Measurements from ENCODE around the gene MPEG1.

The MPEG1 gene

GRCh38 chr11:59187035-59187434 is 25.7 kb downstream of the MPEG1 start:
- DNase-seq (ENCODE audit: low spot score): no peak

GRCh38 chr11:59186130-59186594 is 26.6 kb downstream of the MPEG1 start:
- DNase-seq (ENCODE audit: low spot score): peak; percentile 35

- DNase-seq (ENCODE audit: low spot score): no peak
Observed at GRCh38 chr11:59185386-59185945, 27.3 kb downstream of the MPEG1 start.

GRCh38 chr11:59184691-59185339 is 27.9 kb downstream of the MPEG1 start:
- no peak for DNase-seq (ENCODE audit: low spot score)

GRCh38 chr11:59183771-59184170 is 29.0 kb downstream of the MPEG1 start:
- DNase-seq (ENCODE audit: low spot score): no peak

- DNase-seq (ENCODE audit: low spot score): no peak
Observed at GRCh38 chr11:59182457-59183151, 30.1 kb downstream of the MPEG1 start.

- no peak for DNase-seq (ENCODE audit: low spot score)
Observed at GRCh38 chr11:59181746-59182456, 30.8 kb downstream of the MPEG1 start.

GRCh38 chr11:59180907-59181306 is 31.8 kb downstream of the MPEG1 start:
- no peak for DNase-seq (ENCODE audit: low spot score)

GRCh38 chr11:59180168-59180776 is 32.5 kb downstream of the MPEG1 start:
- DNase-seq (ENCODE audit: low spot score): no peak

- no peak for DNase-seq (ENCODE audit: low spot score)
Observed at GRCh38 chr11:59179121-59179520, 33.6 kb downstream of the MPEG1 start.

GRCh38 chr11:59178402-59178801 is 34.3 kb downstream of the MPEG1 start:
- no peak for DNase-seq (ENCODE audit: low spot score)

GRCh38 chr11:59176330-59176729 is 36.4 kb downstream of the MPEG1 start:
- DNase-seq (ENCODE audit: low spot score): no peak

GRCh38 chr11:59175091-59175501 is 37.6 kb downstream of the MPEG1 start:
- DNase-seq (ENCODE audit: low spot score): no peak

- DNase-seq (ENCODE audit: low spot score): no peak
Observed at GRCh38 chr11:59174664-59175033, 38.1 kb downstream of the MPEG1 start.

GRCh38 chr11:59173964-59174663 is 38.6 kb downstream of the MPEG1 start:
- DNase-seq (ENCODE audit: low spot score): no peak

- DNase-seq (ENCODE audit: low spot score): no peak
Observed at GRCh38 chr11:59173080-59173963, 39.4 kb downstream of the MPEG1 start.

GRCh38 chr11:59172345-59173079 is 40.2 kb downstream of the MPEG1 start:
- no peak for DNase-seq (ENCODE audit: low spot score)

- peak; percentile 85 for DNase-seq (ENCODE audit: low spot score)
Observed at GRCh38 chr11:59171508-59172322, 41.0 kb downstream of the MPEG1 start, which contains the start of gene DTX4. TSS of gene DTX4 (plus strand) at chr11:59172132. CDS start at chr11:59172596, 464 bp downstream.

- DNase-seq (ENCODE audit: low spot score): no peak
Observed at GRCh38 chr11:59164028-59164427, 48.7 kb downstream of the MPEG1 start.

Measured in hematopoietic multipotent progenitor cell treated with erythropoietin and hydrocortisone succinate and interleukin-3 and kit ligand, for 15 days (in vitro differentiated cells).